NCI-H460 (cell line): ENCODE measurements around the gene PPIG. TPM values are rescaled to one million over a fixed set of nuclear protein-coding genes. Genes with fewer than 3 reads are reported as not detected.

Experiments
- total RNA-seq: library from RNA; depleted of rRNA; stranded (reverse); fragments of >200 nt; shearing (Covaris generic); gene quantifications from 2 replicates; pipeline ENCODE4 v1.2.3, GENCODE V29; 2014; rRNA removed

Gene PPIG
- total RNA-seq, 1 experiment from 2014 or later = 32.0 TPM

Other genes starting within 250 kb of the PPIG start
- 0.07 and 0.20 TPM in 2 replicates for gene LRP2, start 221.8 kb upstream of the PPIG start, total RNA-seq
- gene BBS5, start 104.9 kb upstream of the PPIG start, total RNA-seq = 5.4 and 6.2 TPM in 2 replicates
- gene KLHL41, start 74.6 kb upstream of the PPIG start, total RNA-seq = not detected in 2 replicates
- gene FASTKD1, start 10.5 kb upstream of the PPIG start, total RNA-seq = 38.4 and 45.4 TPM in 2 replicates
- 0.12 and 0.20 TPM in 2 replicates for gene CFAP210, start 110.1 kb downstream of the PPIG start, total RNA-seq
- 3.8 and 5.5 TPM in 2 replicates for gene PHOSPHO2, start 110.1 kb downstream of the PPIG start, total RNA-seq
- gene KLHL23, start 149.5 kb downstream of the PPIG start, total RNA-seq = 19.6 and 26.1 TPM in 2 replicates
- 173 and 197 TPM in 2 replicates for gene SSB, start 214.5 kb downstream of the PPIG start, total RNA-seq
- gene METTL5, start 240.6 kb downstream of the PPIG start, total RNA-seq = 154 and 170 TPM in 2 replicates
- 23.8 and 25.5 TPM in 2 replicates for gene UBR3, start 243.1 kb downstream of the PPIG start, total RNA-seq